NCI-H345 (cell line): Measurements from ENCODE around the gene TNFRSF12A.

Experiments
- DNase-seq: peaks from one replicate; lab custom pipeline; 2025; lab: John Stamatoyannopoulos, UW

Gene TNFRSF12A

DNA sequence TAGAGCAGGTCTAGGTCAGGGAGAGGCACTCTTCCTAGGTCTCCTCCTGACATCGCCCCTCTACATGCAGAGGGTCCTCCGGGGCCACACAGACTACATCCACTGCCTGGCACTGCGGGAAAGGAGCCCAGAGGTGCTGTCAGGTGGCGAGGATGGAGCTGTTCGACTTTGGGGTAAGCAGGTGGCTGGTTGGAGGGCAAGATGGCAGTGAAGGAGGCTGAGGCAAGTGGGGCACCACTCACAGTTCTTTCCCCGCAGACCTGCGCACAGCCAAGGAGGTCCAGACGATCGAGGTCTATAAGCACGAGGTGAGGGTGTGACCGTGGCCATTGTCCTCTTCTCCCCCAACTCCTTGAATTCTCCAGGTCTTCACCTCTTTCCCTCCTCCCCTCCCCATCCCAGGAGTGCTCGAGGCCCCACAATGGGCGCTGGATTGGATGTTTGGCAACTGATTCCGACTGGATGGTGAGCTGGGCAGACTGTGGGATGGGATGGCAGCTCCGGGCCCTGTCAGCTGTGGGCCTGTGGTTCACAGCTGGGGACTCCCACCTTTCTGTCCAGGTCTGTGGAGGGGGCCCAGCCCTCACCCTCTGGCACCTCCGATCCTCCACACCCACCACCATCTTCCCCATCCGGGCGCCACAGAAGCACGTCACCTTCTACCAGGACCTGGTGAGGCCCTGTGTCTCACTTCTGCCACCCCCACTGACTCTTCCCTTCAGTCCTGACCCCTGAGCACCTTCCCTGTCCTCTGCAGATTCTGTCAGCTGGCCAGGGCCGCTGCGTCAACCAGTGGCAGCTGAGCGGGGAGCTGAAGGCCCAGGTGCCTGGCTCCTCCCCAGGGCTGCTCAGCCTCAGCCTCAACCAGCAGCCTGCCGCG lies 6.7 kb downstream of the TNFRSF12A start:
- no peak for DNase-seq

DNA sequence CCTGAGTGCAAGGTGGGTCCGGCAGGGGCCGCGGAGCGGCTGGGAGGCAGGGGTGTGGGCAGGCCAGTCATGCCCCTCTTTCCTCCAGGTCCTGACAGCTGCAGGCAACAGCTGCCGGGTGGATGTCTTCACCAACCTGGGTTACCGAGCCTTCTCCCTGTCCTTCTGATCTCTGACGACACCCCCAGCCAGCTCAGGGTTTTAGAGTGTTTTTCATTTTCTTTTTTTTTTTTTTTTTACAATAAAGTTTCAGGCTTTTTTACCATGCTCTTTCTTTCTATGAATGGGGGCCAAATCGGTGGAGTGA lies 7.3 kb downstream of the TNFRSF12A start:
- no peak for DNase-seq

DNA sequence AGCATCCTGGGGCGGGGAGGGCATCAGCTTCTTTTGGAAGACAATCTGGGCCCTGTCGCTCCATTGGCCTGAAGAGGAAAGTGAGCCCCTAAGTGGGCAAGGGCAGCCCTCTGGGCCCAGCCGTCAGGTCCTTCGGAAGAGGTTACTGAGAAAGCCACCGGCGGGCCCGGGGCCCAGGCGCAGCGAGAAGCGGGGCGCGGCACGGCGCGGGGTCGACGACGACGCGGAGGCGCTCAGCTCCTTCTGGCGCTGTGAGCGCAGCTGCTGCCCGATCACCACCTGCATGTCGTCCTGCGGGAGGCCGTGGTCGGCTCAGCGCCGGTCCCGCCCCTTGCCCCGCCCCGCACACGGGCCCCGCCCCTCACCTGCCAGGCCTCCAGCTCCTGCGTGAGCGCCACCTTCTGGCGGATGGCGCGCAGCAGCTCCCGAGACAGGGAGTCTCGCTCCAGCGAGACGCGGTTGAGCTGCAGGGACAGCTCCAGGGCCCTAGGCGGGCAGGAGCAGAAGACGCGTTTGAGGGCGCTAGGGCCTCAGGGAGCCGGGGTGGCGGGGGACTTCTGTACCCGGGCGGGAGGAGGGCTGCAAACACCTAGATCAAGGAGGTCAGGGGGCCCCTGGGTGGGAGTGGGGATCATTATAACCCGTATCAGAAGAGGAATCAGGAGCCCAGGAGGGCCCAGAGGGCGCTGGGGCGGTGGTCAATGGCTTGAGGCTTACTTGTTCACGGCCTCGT lies 8.0 kb downstream of the TNFRSF12A start:
- DNase-seq = peak; percentile 93

DNA sequence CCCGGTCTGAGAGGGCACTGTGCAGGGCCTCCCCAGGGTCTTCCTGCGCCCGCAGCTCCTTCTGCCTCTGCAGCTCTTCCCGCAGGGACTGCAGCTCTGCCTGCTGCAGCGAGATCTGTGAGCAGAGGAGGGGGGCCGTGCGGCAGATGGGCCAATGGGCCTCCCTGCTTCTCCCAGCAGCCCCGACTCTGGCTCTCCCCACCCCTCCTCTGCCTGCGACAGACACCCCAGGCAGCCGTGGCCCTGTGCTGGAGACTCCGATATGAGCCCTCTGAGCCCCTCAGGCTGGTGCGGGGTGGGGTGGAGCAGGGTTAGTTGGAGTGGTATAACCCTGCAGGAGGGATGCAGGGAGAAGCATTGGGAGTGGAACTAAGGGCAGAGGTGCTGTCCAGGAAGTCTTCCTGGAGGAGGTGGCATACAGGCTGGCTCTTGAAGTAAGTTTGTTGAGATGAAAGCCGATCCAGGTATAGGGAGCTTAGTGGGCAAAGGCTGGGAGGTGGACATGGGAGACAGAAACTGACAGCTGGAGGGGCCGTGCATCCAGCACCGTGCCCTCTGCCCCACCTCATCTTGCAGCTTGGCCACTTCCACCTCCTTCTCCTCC lies 8.7 kb downstream of the TNFRSF12A start:
- peak; percentile 28 for DNase-seq

DNA sequence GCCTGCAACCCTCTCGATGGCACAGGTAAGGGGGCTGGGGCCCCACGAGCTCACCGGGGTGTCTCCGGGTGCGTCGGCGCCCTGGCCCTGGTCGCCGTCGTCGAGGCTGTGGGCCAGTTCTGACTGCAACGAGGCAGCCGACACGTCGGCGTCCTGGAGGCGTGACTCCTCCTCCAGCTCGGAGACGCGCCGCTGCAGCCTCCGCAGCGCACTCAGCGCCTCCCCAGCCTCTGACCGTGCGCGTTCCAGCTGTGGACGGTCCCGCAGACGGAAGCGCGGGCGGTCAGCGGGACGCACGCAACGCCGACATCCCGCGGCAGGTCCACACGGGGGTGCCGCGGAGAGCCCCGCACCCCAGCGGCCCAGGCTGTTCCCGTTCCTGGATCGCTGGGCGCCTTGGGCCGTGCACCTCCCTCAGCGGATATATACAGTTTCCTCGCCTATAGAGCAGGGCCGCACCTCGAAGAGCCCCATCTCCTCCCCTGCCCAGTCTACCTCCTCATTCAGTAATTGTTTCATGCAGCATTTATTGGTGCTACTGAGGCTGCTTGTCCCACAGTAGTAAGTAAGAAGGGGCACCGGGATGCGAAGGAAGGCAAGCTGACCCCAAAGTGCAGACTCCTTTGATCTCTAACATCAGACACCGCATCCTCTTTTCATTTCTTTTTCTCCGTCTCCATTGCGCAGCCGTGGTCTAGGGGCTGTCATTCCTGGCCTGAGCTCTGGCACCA lies 9.5 kb downstream of the TNFRSF12A start:
- DNase-seq = peak; percentile 40

DNA sequence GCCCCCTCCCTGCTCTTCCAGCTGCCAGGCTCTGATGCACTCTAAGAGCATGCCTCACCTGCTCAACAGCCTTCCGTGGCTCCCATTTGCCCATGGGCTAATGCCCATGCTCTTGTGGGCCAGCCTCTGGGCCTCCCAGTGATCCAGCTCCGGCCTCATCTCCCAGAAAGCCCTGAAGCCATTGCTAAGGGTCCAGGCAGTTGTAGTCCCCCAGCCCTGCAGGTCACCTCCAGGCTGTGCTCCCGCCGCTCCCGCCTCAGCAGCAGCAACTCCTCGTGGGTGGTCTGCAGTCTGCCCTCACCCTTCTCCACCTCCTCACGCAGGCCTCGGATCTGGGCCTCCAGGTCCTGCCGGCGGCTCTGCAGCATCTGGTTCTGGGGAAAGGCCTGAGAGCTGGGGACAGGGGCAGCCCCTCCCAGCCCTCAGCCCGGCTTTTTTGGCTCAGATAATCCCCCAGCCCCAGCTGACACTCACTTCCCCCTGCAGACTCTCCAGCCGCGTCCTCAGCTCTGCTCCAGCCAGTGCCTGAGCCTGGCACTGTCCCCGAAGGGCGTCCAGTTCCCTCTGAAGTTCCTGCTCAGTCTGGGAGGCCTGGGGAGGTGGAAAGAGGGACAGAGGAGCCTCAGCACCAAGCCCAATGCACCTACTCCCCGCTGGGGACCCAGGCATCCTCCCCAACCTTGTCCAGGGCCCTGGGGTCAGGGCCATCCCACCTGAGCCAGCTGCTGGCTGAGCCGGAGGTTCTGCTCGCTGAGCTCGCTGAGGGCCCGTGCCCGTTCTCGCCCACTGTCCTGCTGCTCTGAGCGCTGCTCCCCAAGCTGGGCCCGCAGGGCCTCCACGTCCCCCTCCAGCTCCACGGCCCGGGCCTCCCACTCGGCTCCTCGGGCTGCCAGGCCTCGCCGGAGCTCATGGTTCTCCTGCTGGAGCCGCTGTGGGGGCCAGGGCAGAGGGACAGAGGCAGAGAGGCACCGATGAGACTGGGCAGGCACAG lies 10.3 kb downstream of the TNFRSF12A start:
- no peak for DNase-seq

DNA sequence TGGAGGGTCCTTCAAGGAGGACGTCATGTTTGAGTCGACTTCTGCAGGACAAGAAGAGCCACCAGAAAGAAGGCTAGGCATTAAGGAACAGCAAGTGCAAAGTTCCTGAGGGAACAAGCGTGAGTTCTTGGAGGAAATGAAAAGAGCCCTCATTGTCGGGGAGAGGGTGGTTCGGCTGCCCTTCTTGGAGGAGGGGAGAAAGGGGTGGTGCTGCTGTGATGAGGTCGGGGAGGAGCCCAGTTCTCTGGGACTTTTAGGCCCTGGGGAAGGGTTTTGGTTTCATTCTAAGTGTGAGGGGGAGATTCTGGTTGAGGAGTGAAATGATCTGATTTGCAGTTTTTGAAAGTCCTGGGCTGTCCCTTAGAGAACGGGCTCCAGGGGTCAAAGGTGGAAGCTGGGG lies 12.5 kb downstream of the TNFRSF12A start:
- DNase-seq = no peak

DNA sequence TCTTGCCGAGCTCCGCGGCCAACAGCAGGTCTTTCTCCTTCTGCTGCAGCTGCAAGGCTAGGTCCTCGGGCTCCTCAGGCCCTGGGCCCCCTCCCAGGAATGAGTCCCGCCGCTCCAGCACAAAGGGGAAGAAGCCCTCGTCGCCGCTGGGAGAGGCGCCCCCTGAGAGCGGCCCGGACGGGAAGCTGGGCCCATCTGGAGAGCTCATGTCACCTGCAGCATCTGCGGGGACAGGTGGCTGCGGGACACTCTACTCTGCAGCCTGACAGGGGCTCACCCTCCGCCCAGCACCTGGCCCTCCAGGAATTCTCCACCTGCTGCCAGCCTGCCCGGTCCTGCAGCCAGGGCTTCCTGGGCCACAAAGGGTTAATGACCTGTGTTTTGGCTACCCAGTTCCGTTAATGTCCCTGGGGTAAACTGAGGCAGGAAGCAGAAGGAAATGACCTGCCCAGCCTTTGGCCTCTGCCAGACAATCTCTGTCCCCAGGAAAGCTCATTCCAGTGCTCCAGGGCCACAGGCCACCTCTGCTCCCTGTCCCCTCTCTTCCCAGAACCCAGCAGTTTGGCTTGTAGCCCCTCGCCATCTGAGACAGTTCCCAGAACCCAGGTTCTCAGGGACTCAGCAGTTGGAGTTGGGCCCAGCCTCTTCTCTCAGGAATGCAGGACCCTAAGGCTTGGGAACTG lies 15.3 kb downstream of the TNFRSF12A start:
- DNase-seq = no peak

DNA sequence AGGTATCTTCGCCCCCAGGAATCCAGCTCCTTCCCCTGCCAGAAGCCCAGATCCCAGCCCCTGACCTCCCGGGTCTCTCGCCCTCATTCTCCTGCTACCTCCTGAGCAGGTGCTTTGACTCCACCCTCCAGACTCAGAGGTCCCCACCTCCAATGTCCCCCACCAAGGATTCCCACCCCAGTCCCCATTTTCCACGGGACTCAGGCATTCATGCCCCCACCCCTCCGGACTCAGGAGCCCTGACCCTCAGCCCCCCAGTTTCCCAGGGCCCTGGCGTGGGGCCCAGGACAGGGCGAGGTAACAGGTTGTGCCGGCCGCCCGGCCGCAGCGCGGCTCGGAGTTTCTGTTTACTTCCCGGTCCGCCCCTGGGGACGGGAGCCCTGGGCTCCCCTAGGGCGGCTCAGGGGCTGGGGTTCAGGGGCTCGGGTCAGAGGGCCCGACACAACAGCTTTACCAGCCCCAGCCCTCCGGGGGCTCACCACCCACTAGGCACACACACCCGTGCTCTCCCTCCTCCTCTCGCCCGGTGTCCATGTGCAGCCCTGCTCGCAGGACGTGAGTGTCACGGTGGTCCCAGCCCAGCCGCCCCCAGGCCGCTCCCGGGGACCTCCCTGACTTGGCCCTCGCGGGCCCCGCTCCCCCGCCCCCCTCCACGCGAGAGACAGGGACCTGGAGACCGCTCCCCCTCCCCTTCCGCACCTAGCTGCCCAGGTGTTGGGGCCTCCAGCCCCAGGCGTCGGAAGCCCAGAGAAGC lies 16.0 kb downstream of the TNFRSF12A start:
- no peak for DNase-seq

DNA sequence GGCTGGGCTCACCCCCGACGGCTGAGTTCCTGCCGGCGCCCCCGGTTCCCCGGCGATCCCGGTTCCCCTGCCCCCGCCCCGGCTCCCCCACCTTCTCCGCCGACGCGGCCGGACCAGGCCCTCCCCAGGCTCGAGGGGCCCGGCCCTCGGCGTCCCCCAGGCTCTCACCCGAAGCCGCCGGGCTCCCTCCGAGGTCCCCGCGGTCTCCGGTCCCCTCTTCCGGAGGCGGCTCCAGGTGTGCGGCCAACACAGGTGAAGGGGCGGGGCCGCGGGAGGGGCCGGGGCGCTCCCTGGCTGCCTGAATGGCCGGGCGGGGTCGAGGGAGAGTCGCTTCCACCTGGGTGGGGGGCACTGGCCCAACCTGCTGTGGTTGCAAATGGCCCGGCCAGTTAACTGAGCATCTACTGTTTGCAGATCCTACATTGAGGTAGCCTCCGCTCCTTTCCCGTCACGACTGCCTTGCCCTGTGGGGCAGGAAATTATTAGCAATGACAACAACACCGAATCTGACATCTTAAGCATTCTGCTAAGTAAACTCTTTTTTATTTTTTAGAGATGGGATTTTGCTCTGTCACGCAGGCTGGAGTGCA lies 16.7 kb downstream of the TNFRSF12A start, which contains the start of gene BICDL2:
BICDL2 (minus strand) TSS at position 219 of the 590 bp plus-strand sequence. CDS start 1,448 bp downstream, outside the sequence.
- peak; percentile 16 for DNase-seq

DNA sequence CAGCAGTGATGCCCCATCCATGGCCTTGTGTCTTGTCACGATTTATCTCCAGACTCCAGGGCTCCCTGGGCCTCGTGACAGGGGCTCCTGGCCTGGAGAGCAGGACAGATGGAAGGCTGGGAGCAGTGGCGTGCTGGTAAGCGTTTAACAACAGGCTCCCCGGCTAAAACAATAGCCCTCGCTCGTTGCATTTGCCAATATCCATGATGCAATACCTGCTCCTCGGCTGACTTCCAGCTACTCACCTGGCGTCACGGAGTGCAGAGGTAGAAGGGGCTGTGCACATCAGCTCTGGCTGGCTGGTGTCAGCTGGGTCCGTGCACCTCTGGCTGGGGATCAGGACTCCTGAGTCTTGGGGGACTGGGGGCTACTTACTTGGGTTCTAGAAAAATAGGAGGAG lies 18.1 kb downstream of the TNFRSF12A start:
- peak; percentile 63 for DNase-seq

DNA sequence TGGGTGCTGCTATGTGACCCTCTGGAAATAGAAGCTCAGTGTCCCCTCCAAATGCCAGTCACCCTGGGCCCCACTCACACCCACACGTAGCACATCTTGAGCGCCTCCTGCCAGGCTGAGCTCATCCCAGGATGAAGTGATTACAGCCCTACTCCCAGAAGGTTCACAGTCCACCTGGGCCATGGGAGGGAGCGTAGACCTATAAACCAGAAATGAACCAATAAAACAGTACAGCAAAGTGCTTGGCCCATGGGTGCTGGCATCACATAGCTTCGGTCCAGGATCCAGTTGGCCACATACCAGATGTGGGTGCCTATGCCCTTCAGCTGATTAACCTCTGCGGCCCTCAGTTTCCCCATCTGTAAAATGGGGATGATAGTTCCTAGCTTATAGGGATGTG lies 18.7 kb downstream of the TNFRSF12A start:
- no peak for DNase-seq

DNA sequence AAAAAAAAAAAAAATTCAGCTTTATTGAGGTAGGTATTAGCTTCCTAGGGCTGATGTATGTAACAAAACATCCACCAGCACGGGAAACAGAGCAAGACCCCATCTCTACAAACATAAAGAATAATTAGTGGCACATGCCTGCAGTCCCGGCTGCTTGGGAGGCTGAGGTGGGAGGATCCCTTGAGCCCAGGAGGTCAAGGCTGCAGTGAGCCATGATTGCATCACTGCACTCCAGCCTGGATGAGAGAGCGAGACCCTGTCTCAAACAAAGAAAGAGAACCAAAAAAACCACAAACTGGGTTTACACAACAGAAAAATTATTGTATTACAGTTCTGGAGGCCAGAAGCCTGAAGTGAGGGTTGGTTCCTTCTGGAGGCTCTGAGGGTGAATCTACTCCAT lies 22.2 kb downstream of the TNFRSF12A start:
- no peak for DNase-seq

DNA sequence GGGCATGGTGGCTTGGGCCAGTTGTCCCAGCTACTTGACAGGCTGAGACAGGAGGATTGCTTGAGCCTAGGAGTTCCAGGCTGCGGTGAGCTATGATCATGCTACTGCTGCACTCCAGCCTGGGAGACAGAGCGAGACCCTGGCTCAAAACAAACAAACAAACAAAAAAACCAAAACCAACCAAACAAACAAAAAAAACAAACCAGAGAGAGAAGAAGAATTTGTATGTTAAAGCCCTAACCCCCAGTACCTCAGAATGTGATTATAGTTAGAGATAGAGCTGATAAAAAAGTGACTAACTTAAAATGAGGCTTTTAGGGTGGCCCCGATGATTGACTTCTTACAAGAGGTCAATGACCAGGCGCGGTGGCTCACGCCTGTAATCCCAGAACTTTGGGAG lies 24.5 kb downstream of the TNFRSF12A start:
- no peak for DNase-seq

DNA sequence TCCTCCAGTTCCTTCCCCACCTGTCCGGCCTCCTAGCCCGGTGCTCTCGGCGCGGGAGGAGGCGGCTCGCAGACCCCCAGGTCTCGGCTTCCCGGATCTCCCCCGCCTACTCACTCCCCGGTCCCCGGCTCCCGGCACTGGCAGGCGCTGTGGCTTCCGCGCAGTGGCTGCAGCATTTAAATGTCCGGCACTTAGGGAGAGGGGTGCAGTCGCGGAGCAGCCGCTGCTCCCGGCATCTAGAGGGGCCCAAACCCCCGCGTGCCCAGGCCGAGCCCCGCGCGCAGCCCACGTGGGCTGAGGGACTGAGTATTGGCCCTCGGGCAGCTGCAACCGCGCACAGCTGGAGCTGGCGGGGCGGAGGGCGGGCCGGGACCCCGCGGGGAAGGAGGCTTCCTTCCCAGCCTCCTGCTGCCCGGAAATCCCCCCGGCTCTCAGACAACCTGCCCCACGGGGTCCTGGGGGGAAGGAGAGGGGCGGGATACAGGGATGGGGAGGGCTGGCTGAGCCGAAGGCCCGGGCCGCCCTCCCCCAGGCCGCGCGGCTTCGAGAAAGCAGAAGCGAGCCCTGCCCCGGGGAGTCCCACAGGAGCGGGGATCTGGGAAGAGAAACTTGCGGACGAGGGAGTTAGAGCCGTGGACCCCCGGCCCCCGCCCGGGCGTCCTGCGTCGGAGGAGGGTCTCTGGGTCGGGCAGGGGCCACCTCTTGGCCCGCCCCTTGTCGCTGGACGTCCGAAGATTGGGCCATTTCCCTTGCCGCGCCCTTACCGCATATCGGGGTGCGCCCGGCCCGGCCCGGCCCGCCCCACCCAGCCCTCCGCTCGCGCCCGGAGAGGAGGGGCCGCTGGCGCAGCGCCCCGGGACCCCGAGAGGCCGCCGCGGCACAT lies 25.8 kb downstream of the TNFRSF12A start, which contains the start of gene MMP25:
MMP25 (plus strand) TSS at position 804 of the 883 bp plus-strand sequence. CDS start 357 bp downstream, outside the sequence.
- no peak for DNase-seq

DNA sequence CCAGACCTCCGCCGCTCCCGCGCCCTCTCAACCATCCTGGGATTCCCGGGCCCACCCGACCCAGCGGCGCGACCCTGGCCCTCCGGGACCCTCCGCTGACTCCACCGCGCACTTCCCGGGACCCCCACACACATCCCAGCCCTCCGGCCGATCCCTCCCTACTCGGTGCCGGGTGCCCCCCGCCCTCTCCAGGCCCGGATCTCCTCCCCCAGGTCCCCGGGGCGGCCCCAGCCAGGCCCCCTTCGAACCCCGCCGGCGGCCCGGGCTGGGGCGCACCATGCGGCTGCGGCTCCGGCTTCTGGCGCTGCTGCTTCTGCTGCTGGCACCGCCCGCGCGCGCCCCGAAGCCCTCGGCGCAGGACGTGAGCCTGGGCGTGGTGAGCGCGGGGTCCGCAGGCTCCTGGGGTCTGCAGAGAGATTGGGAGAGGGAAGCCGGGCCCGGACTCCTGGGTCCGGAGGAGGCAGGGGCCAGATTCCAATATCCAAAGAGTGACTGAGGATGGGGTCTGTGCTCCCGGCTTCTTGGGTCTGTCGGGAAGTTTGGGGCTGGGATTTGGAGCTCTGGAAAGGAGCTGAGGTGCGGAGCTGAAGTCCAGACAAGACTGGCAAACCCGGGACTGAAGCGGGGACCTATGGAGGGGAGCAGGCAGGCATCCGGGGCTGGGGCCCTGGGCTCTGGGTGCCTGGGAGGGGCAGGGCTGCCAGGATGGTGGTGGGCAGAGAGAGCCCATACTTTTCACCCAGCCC lies 26.6 kb downstream of the TNFRSF12A start:
- no peak for DNase-seq

DNA sequence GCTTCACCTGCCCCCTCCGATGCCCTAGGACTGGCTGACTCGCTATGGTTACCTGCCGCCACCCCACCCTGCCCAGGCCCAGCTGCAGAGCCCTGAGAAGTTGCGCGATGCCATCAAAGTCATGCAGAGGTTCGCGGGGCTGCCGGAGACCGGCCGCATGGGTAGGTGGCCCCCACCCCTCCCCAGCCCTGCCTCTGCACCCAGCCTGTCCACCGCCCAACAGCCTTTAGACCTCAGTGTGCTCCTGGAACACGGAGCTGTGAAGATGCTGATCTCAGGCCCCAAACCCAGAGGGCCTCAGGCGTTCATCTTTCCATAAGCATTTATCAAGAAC lies 27.2 kb downstream of the TNFRSF12A start:
- no peak for DNase-seq
